Esophagus muscularis mucosa (tissue), 4 donors: ENCODE results near the gene SAMD10. TPM values are rescaled to one million over a fixed set of nuclear protein-coding genes. Genes with fewer than 3 reads are reported as not detected.

Experiments
- DNase-seq: peaks from one replicate; pipeline ENCODE4 v3.0.0-alpha.2; 2017; ENCODE audit errors: extremely low spot score
- H3K27ac ChIP-seq, 4 donors: fragments of 200-600 bp; sonication (generic); replicated peaks in 1 of 4; 1 replicate in 3 of 4; 2 replicates in 1 of 4; pipeline ENCODE4 v1.5.1; 2016 to 2019; ENCODE audit warnings: mild to moderate bottlenecking in 1 of 4
- H3K27me3 ChIP-seq, 4 donors: fragments of 200-600 bp; sonication (generic); one replicate each; pipeline versions ENCODE4 v1.5.1 to v1.6.0; 2016 to 2019
- H3K36me3 ChIP-seq, 4 donors: fragments of 200-600 bp; sonication (generic); one replicate each; pipeline ENCODE4 v1.5.1; 2016 to 2019
- H3K4me1 ChIP-seq, 4 donors: fragments of 200-600 bp; sonication (generic); one replicate each; pipeline ENCODE4 v1.5.1; 2016 to 2019
- H3K4me3 ChIP-seq, 4 donors: fragments of 200-600 bp; sonication (generic); 1 replicate in 2 of 4; 2 replicates in 2 of 4; pipeline ENCODE4 v1.5.1; 2016 to 2019; ENCODE audit warnings: mild to moderate bottlenecking in 4 of 4, moderate library complexity in 1 of 4
- H3K9me3 ChIP-seq, 4 donors: fragments of 200-600 bp; sonication (generic); 1 replicate in 3 of 4; 2 replicates in 1 of 4; pipeline ENCODE4 v1.5.1; 2016 to 2019
- EP300 ChIP-seq: sonication (generic); formaldehyde crosslinking; IDR thresholded peaks from one replicate; pipeline ENCODE4 v1.6.1; 2017; ENCODE audit warnings: antibody characterized with exemption
- POLR2A ChIP-seq: fragments of 450-650 bp; IDR thresholded peaks from one replicate; pipeline ENCODE4 v1.6.1; 2017; ENCODE audit warnings: antibody characterized with exemption, moderate library complexity, mild to moderate bottlenecking, low read depth
- POLR2AphosphoS5 ChIP-seq, 2 donors: sonication (generic); formaldehyde crosslinking; IDR thresholded peaks; one replicate each; pipeline ENCODE4 v1.6.1; 2017; ENCODE audit warnings: antibody characterized with exemption in 2 of 2
- whole genome bisulfite sequencing: methylation state at CpG from one replicate; pipeline ENCODE4 v1.1.5; 2018; 5-methylcytosine and 5-hydroxymethylcytosine counted together
- intact Hi-C: fragments of 100-400 bp; cut with DNase I; formaldehyde crosslinking; loops from one replicate; pipeline ENCODE4 v1.15.1; 2023
- total RNA-seq, 4 donors: library from RNA; depleted of rRNA; stranded (reverse); fragments of >200 nt; gene quantifications; one replicate each; pipeline versions ENCODE4 v1.1.0 to v1.2.1, GENCODE V29; 2016
- TF ChIP-seq, protein P1 (sequence below), 3 experiments: fragments of 200-600 bp in 2 of 3; fragments of 450-650 bp in 1 of 3; sonication (generic) in 2 of 3; IDR thresholded peaks; one replicate each; pipeline ENCODE4 v1.5.1; 2017 to 2019; ENCODE audit warnings: antibody characterized with exemption in 3 of 3, mild to moderate bottlenecking in 2 of 3, moderate library complexity in 1 of 3

Gene SAMD10
- total RNA-seq, 4 donors from 2014 or later: 2.1 to 11.7 (median 4.4) TPM

DNA sequence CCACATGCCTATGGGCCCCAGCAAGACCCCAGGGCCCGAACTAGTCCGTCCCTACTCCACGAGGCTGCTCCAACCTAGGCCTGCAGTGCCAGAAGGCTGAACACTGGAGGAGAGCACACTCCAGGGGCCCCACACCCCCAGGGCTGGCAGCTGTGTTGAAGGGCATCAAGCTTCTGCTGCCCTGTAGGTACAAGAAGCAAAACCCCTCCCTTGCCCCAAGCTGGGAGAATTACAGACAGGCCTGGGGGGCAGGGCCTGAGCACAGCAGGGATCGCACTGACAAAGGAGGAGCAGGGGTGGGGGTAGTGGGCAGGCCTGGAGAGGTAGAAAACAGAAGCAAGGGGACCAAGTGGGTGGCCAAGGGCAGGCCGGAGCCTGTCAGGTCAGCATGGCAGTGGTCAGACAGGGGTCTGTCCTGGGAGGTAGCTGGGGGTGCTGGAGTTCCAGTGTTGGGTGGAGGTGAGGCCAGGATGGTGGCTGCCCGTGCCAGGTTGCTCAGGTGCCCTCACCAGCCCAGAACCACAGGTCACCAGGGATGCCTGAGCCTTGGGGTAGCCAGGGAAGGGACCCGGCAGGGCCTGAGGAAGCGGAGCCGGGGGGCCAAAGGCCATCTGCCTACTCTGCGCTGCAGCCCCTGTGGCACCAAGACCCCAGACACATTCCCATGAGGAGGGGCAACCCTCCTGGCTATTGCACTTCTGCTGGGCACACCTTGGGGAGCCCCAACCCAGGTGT lies 20.3 kb downstream of the SAMD10 start:
- no peaks in the 10 kb centered on the region for H3K27me3 ChIP-seq
- peaks cover 25 to 58% (median 56%) of the 10 kb centered on the region in 4 donors for H3K36me3 ChIP-seq
- H3K27ac ChIP-seq: no peak overlapping the region
- intact Hi-C loops: no loop called here
- peaks cover 27 to 33% (median 32%) of the 10 kb centered on the region in 4 donors for H3K4me1 ChIP-seq
- no peak for DNase-seq
- TF ChIP-seq, protein P1, sequence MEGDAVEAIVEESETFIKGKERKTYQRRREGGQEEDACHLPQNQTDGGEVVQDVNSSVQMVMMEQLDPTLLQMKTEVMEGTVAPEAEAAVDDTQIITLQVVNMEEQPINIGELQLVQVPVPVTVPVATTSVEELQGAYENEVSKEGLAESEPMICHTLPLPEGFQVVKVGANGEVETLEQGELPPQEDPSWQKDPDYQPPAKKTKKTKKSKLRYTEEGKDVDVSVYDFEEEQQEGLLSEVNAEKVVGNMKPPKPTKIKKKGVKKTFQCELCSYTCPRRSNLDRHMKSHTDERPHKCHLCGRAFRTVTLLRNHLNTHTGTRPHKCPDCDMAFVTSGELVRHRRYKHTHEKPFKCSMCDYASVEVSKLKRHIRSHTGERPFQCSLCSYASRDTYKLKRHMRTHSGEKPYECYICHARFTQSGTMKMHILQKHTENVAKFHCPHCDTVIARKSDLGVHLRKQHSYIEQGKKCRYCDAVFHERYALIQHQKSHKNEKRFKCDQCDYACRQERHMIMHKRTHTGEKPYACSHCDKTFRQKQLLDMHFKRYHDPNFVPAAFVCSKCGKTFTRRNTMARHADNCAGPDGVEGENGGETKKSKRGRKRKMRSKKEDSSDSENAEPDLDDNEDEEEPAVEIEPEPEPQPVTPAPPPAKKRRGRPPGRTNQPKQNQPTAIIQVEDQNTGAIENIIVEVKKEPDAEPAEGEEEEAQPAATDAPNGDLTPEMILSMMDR (IDR thresholded peaks at IDR 0.05): no peak
- TF ChIP-seq POLR2A (no peak), POLR2AphosphoS5 (IDR thresholded peaks at IDR 0.05) (no peak)
- H3K4me3 ChIP-seq: no peak overlapping the region
- WGBS: 67% methylated on average over 5 of the region's 10 CpGs
- no peaks in the 10 kb centered on the region for H3K9me3 ChIP-seq

DNA sequence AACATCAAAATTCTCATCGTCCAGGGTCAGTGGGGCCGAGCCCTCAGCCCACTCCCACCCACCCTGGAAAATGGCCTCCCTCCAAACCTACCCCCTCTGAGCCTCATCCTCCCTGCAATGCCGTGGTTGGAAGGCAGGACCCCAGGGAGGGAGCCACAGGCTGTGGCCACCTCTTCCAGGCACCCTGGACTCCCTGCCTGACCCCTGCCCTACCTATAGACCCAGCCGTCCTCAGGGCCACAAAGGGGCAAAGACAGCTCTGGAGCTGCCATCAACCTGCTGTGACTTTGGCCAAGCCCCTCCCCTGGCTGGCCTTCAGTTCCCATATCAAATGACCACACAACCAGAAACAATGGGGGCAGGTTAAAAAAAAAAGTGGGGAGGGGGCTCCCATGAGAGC lies 21.0 kb downstream of the SAMD10 start:
- H3K4me3 ChIP-seq: no peak overlapping the region
- no peaks in the 10 kb centered on the region for H3K27me3 ChIP-seq
- peaks cover 34 to 39% (median 38%) of the 10 kb centered on the region in 4 donors for H3K4me1 ChIP-seq
- 62% methylated on average over 4 of the region's 4 CpGs for WGBS
- DNase-seq: no peak
- H3K36me3 ChIP-seq: peaks cover 19 to 51% (median 50%) of the 10 kb centered on the region in 4 donors
- no peaks in the 10 kb centered on the region for H3K9me3 ChIP-seq
- intact Hi-C loops: no loop called here
- H3K27ac ChIP-seq: no peak overlapping the region
- TF ChIP-seq EP300: no peak
- no peak for TF ChIP-seq POLR2AphosphoS5 (IDR thresholded peaks at IDR 0.05)
- TF ChIP-seq, protein P1 (IDR thresholded peaks at IDR 0.05): no peak
- no peak for TF ChIP-seq POLR2A

DNA sequence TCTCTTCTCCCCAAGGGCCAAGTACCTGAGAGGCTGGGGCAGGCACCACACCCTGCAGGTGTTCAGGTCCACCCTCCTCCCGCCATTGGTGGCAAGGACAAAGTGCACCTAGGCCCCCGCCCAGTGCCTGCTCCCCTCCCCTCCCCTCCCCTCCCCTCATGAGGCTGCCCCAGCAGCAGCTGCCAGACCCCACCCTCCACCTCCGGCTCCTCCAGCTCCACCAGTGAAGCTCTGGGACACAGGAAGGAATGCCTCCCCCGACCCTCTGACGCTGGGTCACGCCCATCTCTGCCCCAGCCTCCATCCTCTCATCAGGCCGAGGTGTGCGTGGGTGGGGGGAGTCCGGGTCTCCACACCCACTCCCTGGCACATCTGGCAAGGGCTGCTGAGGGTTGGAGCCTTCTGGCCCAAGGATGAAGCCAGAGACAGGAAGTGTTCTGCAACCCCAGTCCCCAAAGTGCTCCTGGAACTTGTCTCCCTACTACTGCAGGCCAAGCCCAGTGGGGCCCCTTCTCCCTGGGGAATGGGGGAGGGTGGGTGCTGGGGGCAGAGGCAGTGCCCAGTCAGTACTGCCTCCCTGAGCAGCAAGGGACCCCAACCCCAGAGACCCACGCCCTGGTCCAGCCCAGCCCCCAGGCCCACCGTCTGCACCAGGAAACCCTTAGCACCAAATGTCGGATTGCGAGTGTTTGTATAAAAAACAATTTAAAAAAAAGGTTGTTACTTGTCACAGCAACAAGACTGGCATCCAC lies 21.6 kb downstream of the SAMD10 start:
- no peaks in the 10 kb centered on the region for H3K9me3 ChIP-seq
- TF ChIP-seq POLR2AphosphoS5 (IDR thresholded peaks at IDR 0.05): no peak
- TF ChIP-seq, protein P1 (IDR thresholded peaks at IDR 0.05): no peak
- H3K27ac ChIP-seq: peak overlapping the region; percentile 61 to 94 (median 71)
- peak overlapping the region in 1 of 4 donors; percentile 94 for H3K4me3 ChIP-seq
- peaks cover 13 to 45% (median 44%) of the 10 kb centered on the region in 4 donors for H3K36me3 ChIP-seq
- H3K27me3 ChIP-seq: no peaks in the 10 kb centered on the region
- intact Hi-C loops: no loop called here
- no peak for DNase-seq
- peaks cover 40 to 45% (median 44%) of the 10 kb centered on the region in 4 donors for H3K4me1 ChIP-seq
- WGBS: 35% methylated on average over 9 of the region's 13 CpGs

DNA sequence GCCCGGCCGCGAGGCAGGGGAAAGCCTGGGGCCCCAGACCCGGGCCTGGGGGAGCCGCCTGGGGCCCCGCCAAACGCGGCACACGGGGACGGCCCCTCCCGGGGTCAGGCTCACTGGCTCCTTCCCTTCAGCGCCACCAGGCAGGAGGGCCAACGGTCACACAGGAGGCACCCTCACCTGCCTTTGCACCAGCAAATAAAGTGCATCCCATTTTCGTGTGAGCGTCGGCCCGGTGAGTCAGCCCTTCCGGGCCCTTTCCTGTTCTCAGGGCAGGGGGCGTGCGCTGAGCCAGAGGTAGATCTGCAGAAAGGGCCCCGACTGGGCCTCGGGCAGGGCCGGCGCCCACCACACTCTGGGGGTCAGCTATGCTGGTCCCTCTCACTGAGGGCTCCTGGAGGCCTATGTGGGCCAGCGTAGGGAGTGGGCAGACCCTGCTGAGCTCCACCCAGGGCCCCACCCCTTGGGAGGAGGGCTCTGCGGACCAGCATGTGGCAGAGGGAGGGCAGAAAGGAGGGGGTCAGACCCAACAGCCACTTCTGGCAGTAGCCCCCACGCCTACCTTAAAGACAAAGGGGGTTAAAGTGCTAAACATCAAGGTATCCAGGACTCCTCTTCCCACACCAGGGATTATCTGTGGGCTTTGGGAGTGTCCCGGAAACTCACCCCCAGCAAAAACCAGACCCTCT lies 22.3 kb downstream of the SAMD10 start:
- H3K27me3 ChIP-seq: no peaks in the 10 kb centered on the region
- no peak for DNase-seq
- peak overlapping the region; percentile 93 to 100 (median 94) for H3K4me3 ChIP-seq
- peak overlapping the region; percentile 61 to 94 (median 71) for H3K27ac ChIP-seq
- TF ChIP-seq POLR2A (peak; percentile 34), EP300 (no peak), POLR2AphosphoS5 (IDR thresholded peaks at IDR 0.05) (peak; percentile 52 to 72)
- TF ChIP-seq, protein P1 (IDR thresholded peaks at IDR 0.05): no peak
- H3K36me3 ChIP-seq: peaks cover 10 to 38% (median 37%) of the 10 kb centered on the region in 4 donors
- peaks cover 47 to 52% (median 51%) of the 10 kb centered on the region in 4 donors for H3K4me1 ChIP-seq
- WGBS: 4% methylated on average over 20 of the region's 28 CpGs
- H3K9me3 ChIP-seq: no peaks in the 10 kb centered on the region
- intact Hi-C loops: no loop called here
